Measurements from ENCODE around the gene DNAJB12. TPM values are rescaled to one million over a fixed set of nuclear protein-coding genes. Genes with fewer than 3 reads are reported as not detected.

DNAJB12 gene
- total and polyA plus RNA-seq, 3 donors from 2014 or later, result 50.3 to 57.6 (median 52.4) TPM

GRCh38 chr10:72367301-72367960, 12.7 kb upstream of the DNAJB12 start:
- 73 to 75% methylated on average over 4 of the region's 4 CpGs for WGBS, 2 donors

DNA sequence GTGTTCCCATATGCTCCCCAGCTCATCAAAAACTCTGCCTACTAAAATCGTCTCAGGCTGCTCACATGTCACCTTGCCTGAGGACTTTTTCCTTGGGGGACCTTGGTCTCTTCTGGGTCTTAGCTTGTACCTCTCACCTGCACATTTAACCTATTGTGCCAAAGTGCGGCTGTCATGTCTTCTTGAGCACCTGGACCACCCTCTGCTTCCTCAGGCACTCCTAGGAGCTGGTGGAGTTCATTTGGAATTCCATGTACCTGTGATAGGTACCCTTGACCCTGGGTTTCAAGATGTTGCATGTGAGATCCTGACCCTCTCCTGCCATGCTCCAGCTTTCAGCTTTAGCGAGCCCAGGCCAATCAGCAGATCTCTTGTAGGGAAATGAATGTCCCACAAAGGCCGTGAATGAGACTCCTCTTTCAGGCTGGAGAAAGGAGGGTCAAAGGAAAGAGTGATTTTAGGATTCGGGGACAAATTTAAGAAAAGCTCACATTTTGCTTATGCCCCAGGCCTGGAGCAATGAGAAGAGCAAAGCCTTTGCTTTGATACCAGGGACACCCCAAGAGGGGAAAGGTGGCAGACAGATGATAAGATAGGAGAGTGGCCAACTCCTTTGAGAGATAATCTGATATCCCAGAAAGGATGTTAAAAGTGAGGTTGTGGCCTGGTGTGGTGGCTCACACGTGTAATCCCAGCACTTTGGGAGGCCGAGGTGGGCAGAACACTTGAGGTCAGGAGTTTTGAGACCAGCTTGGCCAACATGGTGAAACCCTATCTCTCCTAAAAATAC, 10.6 kb upstream of the DNAJB12 start:
- WGBS, 2 donors, result 81 to 82% methylated on average over 7 of the region's 7 CpGs
- no peak for DNase-seq
- H3K27ac ChIP-seq, result peak overlapping the region in 1 of 2 donors; percentile 19
- H3K9me3 ChIP-seq, result no peaks in the 10 kb centered on the region
- TF ChIP-seq, protein P1, sequence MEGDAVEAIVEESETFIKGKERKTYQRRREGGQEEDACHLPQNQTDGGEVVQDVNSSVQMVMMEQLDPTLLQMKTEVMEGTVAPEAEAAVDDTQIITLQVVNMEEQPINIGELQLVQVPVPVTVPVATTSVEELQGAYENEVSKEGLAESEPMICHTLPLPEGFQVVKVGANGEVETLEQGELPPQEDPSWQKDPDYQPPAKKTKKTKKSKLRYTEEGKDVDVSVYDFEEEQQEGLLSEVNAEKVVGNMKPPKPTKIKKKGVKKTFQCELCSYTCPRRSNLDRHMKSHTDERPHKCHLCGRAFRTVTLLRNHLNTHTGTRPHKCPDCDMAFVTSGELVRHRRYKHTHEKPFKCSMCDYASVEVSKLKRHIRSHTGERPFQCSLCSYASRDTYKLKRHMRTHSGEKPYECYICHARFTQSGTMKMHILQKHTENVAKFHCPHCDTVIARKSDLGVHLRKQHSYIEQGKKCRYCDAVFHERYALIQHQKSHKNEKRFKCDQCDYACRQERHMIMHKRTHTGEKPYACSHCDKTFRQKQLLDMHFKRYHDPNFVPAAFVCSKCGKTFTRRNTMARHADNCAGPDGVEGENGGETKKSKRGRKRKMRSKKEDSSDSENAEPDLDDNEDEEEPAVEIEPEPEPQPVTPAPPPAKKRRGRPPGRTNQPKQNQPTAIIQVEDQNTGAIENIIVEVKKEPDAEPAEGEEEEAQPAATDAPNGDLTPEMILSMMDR (IDR thresholded peaks at IDR 0.05), result no peak
- TF ChIP-seq POLR2A (IDR thresholded peaks at IDR 0.05), result no peak
- intact Hi-C loops (cut with DNase I; ENCODE audit: low total_unique reads), result no loop called here
- peaks cover 11% of the 10 kb centered on the region for H3K4me1 ChIP-seq
- H3K27me3 ChIP-seq, result no peaks in the 10 kb centered on the region
- H3K36me3 ChIP-seq (ENCODE audit: low read depth, missing control alignments), result no peaks in the 10 kb centered on the region
- H3K4me3 ChIP-seq, result no peak overlapping the region

More at GRCh38 chr10:72367301-72367960, 12.7 kb upstream of the DNAJB12 start:
- Histone ChIP-seq H3K4me3 (no peak overlapping the region), H3K4me1 (peaks cover 11% of the 10 kb centered on the region), H3K36me3 (ENCODE audit: low read depth, missing control alignments) (no peaks in the 10 kb centered on the region), H3K27ac (no peak overlapping the region), H3K27me3 (no peaks in the 10 kb centered on the region), H3K9me3 (no peaks in the 10 kb centered on the region)
- intact Hi-C loops (cut with DNase I; ENCODE audit: low total_unique reads), result no loop called here
- TF ChIP-seq, protein P1 (IDR thresholded peaks at IDR 0.05), result no peak
- no peak for TF ChIP-seq POLR2A (IDR thresholded peaks at IDR 0.05)
- DNase-seq, result no peak

DNA sequence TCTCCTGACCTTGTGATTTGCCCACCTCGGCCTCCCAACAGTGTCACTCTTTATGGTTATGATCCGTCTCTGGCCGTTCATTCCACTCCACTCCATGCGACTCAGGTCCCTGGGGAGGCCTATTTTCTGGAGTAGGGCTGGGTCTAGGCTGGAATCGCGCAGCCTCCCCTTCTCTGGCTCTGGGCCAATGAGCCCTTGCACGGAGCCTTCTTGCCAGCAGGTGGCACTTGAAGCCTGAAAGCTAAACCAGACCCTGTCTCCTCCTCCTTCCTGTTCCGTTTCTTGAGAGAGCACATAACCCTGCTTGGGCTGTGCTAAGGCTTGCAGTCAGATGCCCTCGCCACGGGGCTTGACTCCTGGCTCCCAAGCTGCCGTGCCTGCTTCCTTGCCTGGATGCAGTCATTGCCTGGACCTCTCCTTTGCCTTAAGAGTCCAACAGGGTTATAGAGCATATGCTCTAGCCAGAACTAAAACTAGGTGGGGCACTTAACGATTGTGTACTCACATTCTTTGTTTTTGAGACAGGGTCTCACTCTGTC, 9.6 kb upstream of the DNAJB12 start:
- H3K27me3 ChIP-seq, result no peaks in the 10 kb centered on the region
- no peak for TF ChIP-seq POLR2A (IDR thresholded peaks at IDR 0.05)
- TF ChIP-seq, protein P1 (IDR thresholded peaks at IDR 0.05), result peak; percentile 80 to 87 (median 85)
- H3K4me3 ChIP-seq, result no peak overlapping the region
- peak; percentile 91 for DNase-seq
- WGBS, 2 donors, result 20 to 35% methylated on average over 12 of the region's 12 CpGs
- H3K4me1 ChIP-seq, result peaks cover 11% of the 10 kb centered on the region
- intact Hi-C loops (cut with DNase I; ENCODE audit: low total_unique reads), result loop anchor here (5.0 kb wide), 1 partner anchor 468 kb away; no protein-coding TSS in a partner anchor
- H3K27ac ChIP-seq, result peak overlapping the region; percentile 19 to 24
- no peaks in the 10 kb centered on the region for H3K36me3 ChIP-seq (ENCODE audit: low read depth, missing control alignments)
- no peaks in the 10 kb centered on the region for H3K9me3 ChIP-seq

- TF ChIP-seq, protein P1 (IDR thresholded peaks at IDR 0.05), result no peak
- no peak for TF ChIP-seq POLR2A (IDR thresholded peaks at IDR 0.05)
- peaks cover 20% of the 10 kb centered on the region for H3K4me1 ChIP-seq
- H3K9me3 ChIP-seq, result no peaks in the 10 kb centered on the region
- H3K27ac ChIP-seq, result no peak overlapping the region
- WGBS, 2 donors, result 62 to 69% methylated on average over 4 of the region's 4 CpGs
- no peaks in the 10 kb centered on the region for H3K36me3 ChIP-seq (ENCODE audit: low read depth, missing control alignments)
- H3K4me3 ChIP-seq, result no peak overlapping the region
- intact Hi-C loops (cut with DNase I; ENCODE audit: low total_unique reads), result loop anchor here (10.0 kb wide), 1 partner anchor 278 kb away; no protein-coding TSS in a partner anchor
- no peak for DNase-seq
- no peaks in the 10 kb centered on the region for H3K27me3 ChIP-seq
Measured at GRCh38 chr10:72356987-72357386, 2.3 kb upstream of the DNAJB12 start.

All from testis (tissue), 3 donors.